Left forelimb (tissue), 1 donor: ENCODE results near the gene LMTK3.
"Not testable (repeated sequence)": the region's sequence is repeated elsewhere in the genome, so short reads cannot be mapped to it uniquely, and the experiment has no call there.

Source experiments
- DNase-seq: peaks from one replicate; pipeline ENCODE4 v3.0.0-alpha.2; 2018; ENCODE audit warnings: low spot score

Gene LMTK3

GRCh38 chr19:48507911-48508439 is 3.7 kb downstream of the LMTK3 start:
- DNase-seq: no peak

DNA sequence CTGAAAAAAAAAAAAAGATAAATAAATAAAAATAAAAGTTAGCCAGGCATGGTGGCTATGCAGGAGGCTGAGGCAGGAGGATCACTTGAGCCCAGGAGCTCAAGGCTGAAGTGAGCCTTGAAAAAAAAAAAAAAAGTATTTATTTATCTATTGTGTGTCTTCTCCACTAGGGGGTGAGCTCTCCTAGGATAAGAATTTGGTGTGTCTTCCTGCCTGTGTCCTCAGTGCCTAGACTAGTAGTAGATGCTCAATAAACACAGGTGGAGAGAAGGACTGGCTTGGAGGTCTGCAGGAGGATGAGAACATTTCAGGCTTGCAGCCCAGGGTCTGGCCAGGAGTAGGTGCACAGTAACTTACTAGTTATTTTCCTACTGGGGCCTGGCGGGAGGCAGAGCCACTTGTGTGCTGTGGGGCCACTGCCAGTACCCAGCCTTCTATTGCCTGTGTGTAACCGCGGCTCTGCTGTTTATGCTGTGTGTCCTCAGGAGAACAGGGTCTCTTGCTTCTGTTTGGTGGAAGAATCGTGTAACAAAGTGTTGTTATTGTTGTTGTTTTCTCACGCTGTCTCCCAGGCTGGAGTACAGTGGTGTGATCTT is 5.4 kb downstream of the LMTK3 start:
- DNase-seq: no peak

DNA sequence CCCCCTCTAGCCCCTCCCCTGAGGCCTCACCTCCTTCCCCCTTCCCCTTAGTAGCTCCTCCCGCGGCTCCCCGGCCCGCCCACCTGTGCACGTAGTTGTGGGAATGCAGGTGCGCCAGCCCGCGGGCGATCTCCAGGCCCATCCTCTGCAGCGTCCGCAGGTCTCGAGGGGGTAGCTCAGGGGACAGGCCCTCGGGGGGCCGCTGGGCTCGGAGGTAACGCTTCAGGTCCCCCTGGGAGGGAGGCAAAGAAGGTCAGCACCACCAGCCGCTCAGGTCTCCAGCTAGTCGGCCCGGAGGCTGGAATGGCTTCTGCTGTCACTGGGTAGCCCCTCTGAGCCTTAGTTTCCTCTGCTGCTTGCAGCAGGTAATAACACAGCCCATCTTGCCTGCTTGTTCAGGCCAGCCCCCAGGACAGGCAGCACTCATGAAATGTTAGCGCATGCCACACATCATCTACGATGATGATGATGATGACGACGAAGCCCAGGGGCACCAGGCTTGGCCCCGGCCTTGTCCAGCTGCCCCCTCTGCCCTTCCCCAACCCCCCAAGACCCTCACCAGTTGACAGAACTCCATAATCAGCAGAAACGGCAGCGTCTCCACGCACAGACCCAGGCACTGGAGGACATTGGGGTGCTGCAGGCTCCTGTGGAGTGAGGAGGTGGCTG is 9.2 kb downstream of the LMTK3 start:
- DNase-seq: peak; percentile 61

GRCh38 chr19:48501494-48502349 is 9.9 kb downstream of the LMTK3 start:
- DNase-seq: peak; percentile 63

GRCh38 chr19:48500830-48501493 is 10.7 kb downstream of the LMTK3 start:
- DNase-seq: no peak

DNA sequence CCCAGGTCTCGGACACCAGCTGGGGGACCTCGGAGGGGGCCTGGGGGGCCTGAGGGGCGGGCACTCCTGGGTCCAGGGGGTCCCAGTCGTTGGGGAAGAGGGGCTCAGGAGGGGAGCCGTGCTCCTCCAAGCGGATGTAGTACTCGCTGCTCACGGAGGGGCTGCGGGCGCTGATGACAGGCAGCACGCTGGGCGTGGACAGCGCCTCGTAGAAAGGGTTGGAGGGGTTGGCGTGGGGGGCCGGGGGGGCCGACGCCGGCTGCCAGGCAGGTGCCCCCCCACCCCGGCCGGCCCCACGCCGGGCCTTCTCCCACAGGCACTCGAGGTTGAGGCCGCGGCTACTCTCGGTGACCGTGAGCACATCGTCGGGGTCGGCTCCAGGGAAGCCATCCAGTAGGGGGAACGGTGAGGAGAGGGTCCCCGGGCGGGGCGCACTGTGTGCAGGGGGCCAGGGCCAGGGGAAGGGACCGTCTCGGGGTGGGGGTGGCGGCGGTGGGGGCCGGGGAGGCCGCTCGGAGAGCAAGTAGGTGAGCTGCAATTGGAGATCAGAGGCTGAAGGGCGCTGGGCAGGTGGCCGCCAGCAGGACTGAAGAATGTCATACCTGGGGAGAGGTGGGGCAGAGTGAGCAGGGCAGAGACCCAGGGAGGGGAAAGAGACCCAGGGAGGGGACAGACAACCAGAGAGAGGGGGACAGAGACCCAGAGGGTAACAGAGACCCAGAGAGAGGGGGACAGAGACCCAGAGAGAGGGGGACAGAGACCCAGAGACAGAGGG is 12.1 kb downstream of the LMTK3 start:
- DNase-seq: no peak

DNA sequence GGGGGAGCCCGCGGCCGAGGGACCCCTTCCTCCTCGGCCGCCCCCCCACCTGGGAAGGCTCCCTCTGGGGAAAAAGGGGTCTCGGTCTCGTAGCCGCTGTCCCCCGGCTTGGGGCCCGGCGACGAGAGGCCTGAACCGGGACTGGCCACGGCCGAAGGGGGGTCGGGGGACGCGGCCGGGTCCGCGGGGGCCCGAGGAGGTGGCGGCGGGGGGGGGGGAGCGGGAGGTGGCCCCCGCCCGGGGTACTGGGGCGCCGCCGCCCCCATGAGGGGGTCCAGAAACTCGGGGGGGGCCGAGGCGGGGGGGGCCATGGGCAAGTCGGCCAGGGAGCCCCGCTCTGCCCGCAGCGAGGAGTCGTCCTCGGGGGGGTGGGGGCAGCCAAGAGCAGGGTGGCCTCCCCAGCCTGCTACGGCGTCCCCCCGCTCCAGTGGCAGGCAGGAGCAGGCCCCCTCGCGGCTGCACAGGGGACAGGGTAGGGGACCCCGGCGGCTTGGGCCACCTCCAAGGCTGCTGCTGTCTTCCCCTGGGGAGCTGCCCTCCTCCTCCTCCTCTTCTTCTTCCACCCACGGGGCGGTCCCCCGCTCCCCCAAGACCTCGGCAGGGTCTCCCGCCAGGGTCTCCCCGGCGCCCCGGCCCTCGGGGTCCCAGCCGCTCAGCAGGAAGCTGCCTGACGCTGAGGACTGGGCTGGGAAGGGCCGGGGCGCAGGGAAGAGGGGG is 12.9 kb downstream of the LMTK3 start:
- DNase-seq: peak; percentile 60

DNA sequence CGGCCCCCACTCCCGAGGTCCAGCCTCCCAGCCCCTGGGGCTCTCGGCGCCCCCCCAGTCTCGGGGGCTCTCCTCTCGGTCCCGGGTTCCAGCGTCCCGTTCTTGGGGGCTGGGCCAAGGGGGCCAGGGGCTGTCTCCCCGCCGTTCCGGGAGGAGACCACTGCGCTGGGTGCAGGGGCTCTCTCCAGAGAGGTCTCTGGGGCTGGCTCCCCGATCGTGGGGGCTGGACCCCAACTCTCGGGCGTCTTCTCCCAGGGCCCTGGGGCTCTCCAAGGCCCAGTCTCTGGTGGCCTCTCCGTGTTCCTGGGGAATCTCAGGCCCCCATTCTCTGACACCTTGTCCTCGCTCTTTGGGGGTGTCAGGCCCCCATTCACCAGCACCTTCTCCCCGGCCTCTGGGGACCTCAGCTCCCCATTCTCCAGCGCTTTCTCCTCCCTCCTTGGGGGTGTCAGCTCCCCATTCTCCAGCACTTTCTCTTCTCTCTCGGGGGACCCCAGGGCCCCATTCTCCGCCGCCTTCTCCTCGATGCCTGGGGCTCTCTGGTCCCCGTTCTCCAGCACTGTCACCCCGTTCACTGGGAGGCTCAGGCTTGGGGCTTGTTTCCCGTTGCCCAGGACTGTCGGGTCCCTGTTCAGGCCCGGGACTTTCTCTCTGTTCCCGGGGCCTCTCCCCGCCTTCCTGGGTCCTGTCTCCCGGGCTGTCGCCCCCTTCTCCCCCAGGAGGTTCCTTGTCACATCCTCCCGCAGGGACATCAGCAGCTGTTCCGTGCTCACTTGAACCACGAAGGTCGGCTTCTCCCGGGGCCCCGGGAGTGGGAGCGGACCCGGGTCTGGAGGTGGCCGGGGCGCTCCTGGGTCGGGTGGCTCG is 13.7 kb downstream of the LMTK3 start:
- DNase-seq: peak; percentile 58

GRCh38 chr19:48496959-48497727 is 14.5 kb downstream of the LMTK3 start:
- peak; percentile 42 for DNase-seq

DNA sequence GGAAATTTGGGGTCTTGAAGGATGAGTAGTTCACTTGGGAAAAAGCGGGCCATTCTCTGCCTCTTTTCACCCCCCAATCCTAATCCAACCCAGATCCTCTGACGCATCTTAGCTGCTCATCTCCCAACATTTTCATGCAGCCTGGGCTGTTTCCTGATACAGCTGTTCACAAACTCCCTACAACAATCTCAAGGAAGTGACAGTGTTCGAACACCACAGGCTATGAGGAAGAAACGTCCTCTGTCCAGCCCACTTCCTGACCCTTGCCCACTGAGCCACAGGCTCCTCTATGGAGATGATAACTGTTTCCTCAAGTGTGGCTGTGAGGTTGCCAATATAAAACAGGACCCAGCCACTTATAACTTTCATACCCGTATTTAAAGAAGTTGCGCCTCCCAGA is 16.2 kb downstream of the LMTK3 start:
- DNase-seq: no peak

GRCh38 chr19:48493718-48494401 is 17.8 kb downstream of the LMTK3 start:
- no peak for DNase-seq

DNA sequence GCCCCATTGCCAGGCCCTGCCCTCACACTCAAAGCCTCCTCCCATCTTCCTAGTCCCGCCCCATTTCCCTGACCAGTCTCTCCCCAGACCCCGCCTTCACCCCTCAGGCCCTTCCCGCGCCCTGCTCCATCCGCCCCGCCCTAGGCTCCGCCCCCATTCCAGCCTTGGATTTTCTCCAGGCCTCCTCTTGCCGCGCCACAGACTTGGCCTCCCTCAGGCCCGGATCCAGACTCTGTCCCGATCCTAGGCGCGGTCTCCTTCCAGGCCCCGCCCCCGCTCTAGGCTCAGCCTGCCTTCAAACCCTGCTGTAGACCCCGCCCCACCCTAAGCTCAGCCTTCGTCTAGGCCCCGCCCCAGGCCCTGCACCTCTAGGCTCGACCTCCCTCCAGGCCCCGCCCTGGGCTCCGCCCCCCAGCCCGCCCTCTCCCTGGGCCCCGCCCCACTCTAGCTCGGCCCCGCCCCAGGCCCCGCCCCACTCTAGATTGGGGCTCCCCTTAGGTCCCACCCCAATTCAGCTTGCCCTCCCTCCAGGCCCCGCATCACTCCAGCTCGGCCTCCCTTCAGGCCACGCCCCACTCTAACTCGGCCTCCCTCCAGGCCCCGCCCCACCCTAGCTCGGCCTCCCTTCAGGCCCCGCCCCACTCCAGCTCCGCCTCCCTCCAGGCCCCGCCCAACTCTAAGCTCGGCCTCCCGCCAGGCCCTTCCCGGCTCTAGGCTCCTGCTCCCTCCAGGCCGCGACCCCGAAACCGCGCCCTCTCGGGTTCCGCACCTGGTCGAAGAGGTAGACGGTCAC is 18.5 kb downstream of the LMTK3 start:
- DNase-seq: peak; percentile 94

DNA sequence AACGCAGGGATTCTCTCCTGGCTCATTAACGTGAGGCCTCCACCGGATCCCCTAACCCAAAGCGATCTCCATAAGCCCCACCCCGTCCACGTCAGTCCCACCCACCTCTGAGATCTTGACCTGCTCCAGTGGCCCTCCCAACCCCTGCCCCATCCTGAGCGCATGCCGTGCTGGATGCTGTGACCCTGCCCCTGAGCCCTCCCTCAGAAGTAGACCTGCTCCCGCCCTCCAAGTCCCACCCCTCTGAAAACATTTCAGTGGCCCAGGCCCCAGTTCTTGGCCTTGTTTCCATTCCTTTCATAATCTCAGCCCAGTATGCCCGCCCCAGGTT is 19.9 kb downstream of the LMTK3 start:
- no peak for DNase-seq

GRCh38 chr19:48490981-48491792 is 20.4 kb downstream of the LMTK3 start:
- no peak for DNase-seq

- no peak for DNase-seq
These were observed 21.9 kb downstream of the LMTK3 start for GRCh38 chr19:48489608-48490216.

- DNase-seq: not testable (repeated sequence)
These were observed 23.2 kb downstream of the LMTK3 start for GRCh38 chr19:48488478-48488877.
